Measurements from ENCODE around the gene DHRS3. TPM values are rescaled to one million over a fixed set of nuclear protein-coding genes. Genes with fewer than 3 reads are reported as not detected.
"Not testable (repeated sequence)": the region's sequence is repeated elsewhere in the genome, so short reads cannot be mapped to it uniquely, and the experiment has no call there.

The DHRS3 gene
- total RNA-seq, 1 experiment from 2014 or later = 54.5 TPM

- Mint-ChIP-seq H3K27ac (peak overlapping the region in 1 of 3 experiments; percentile 20; a peak in 1 of 7 replicates), H3K36me3 (ENCODE audit: insufficient read depth in 1 of 3, low read depth in 3 of 3) (peaks cover 0 to 15% (median 2%) of the 10 kb centered on the region in 3 experiments; a peak in 4 of 7 replicates), H3K27me3 (ENCODE audit: low read depth) (peaks cover 12% of the 10 kb centered on the region), H3K9me3 (peaks cover 11 to 12% of the 10 kb centered on the region in 2 experiments; a peak in 4 of 5 replicates), H3K4me1 (peaks cover 12 to 14% of the 10 kb centered on the region in 2 experiments), H3K4me3 (no peak overlapping the region)
- TF ChIP-seq CTCF (conservative IDR thresholded peaks at IDR 0.05) = peak; percentile 96
- no peak overlapping the region for H3T11ph ChIP-seq (ENCODE audit: low read length)
- no peak overlapping the region for H3K56ac ChIP-seq (ENCODE audit: insufficient read length, low read depth, low read length)
- no peak overlapping the region for H2BK120ac ChIP-seq (ENCODE audit: low read depth, low read length, poor library complexity, severe bottlenecking)
- H3K4me2 ChIP-seq (ENCODE audit: insufficient read depth, insufficient read length, low read length) = no peak overlapping the region
- no peaks in the 10 kb centered on the region for H3K23me2 ChIP-seq (ENCODE audit: insufficient read length, low read depth, low read length, poor library complexity, severe bottlenecking)
- H2BK5ac ChIP-seq (ENCODE audit: insufficient read length, low read length) = no peak overlapping the region
- no peak overlapping the region for H2BK12ac ChIP-seq (ENCODE audit: insufficient read length, low read depth, low read length)
- no peak overlapping the region for H2BK15ac ChIP-seq (ENCODE audit: low read depth, low read length)
- H3K4ac ChIP-seq (ENCODE audit: low read depth, low read length) = no peak overlapping the region
- no peaks in the 10 kb centered on the region for H3K79me2 ChIP-seq (ENCODE audit: insufficient read depth, low read length)
- peak; percentile 79 for DNase-seq
- H3K18ac ChIP-seq (ENCODE audit: insufficient read length, low read depth, low read length) = no peak overlapping the region
- H2AFZ ChIP-seq (ENCODE audit: low read length) = no peak overlapping the region
- H3K9me3 ChIP-seq (ENCODE audit: control insufficient read depth, low read depth, low read length) = no peaks in the 10 kb centered on the region
- no peaks in the 10 kb centered on the region for H4K20me1 ChIP-seq (ENCODE audit: control insufficient read depth, insufficient read depth, insufficient read length)
- H3K79me1 ChIP-seq (ENCODE audit: insufficient read depth, low read depth, low read length, poor library complexity, severe bottlenecking) = no peaks in the 10 kb centered on the region
- no peak overlapping the region for H3K9ac ChIP-seq (ENCODE audit: extremely low read depth, insufficient read length, low read length)
- H4K8ac ChIP-seq (replicated peaks; ENCODE audit: insufficient read length, low read depth, low read length) = no peak overlapping the region
- no peak overlapping the region for H2AK5ac ChIP-seq (ENCODE audit: insufficient read length, low read length)
- H4K91ac ChIP-seq (ENCODE audit: insufficient read length, low read depth, low read length) = no peak overlapping the region
- H3K27me3 ChIP-seq (ENCODE audit: insufficient read depth, low read length) = no peaks in the 10 kb centered on the region
- no peak overlapping the region for H3K14ac ChIP-seq (ENCODE audit: insufficient read depth, low read length)
- no CpG with 5 or more reads among the region's 23 CpGs for WGBS (ENCODE audit: extremely low coverage, insufficient read length, low lambda C conversion rate)
- no peak overlapping the region for H3K23ac ChIP-seq (ENCODE audit: insufficient read length, low read depth, low read length)
- no peak overlapping the region for H3K27ac ChIP-seq (ENCODE audit: insufficient read length, low read depth, low read length)
- H2BK20ac ChIP-seq (ENCODE audit: low read depth, low read length, poor library complexity, severe bottlenecking) = no peak overlapping the region
- no peaks in the 10 kb centered on the region for H3K4me1 ChIP-seq (ENCODE audit: insufficient read depth, low read length)
- no peak overlapping the region for H4K5ac ChIP-seq (ENCODE audit: insufficient read length, low read depth, low read length)
Measured at GRCh38 chr1:12658531-12659453, 40.8 kb upstream of the DHRS3 start.

- 100% methylated on average over 1 of the region's 9 CpGs for WGBS (ENCODE audit: extremely low coverage, insufficient read length, low lambda C conversion rate)
- DNase-seq = not testable (repeated sequence)
Measured at GRCh38 chr1:12657885-12658512, 40.0 kb upstream of the DHRS3 start.

More at GRCh38 chr1:12657885-12658512, 40.0 kb upstream of the DHRS3 start:
- H3K9ac ChIP-seq (ENCODE audit: extremely low read depth, insufficient read length, low read length); H2BK5ac ChIP-seq (ENCODE audit: insufficient read length, low read length); H3K79me1 ChIP-seq (ENCODE audit: insufficient read depth, low read depth, low read length, poor library complexity, severe bottlenecking); H3K4me2 ChIP-seq (ENCODE audit: insufficient read depth, insufficient read length, low read length); H3K9me3 ChIP-seq (ENCODE audit: control insufficient read depth, low read depth, low read length); H4K91ac ChIP-seq (ENCODE audit: insufficient read length, low read depth, low read length); H2AFZ ChIP-seq (ENCODE audit: low read length); H3K27ac Mint-ChIP-seq; H4K8ac ChIP-seq (replicated peaks; ENCODE audit: insufficient read length, low read depth, low read length); H3K18ac ChIP-seq (ENCODE audit: insufficient read length, low read depth, low read length); H4K20me1 ChIP-seq (ENCODE audit: control insufficient read depth, insufficient read depth, insufficient read length); H2AK5ac ChIP-seq (ENCODE audit: insufficient read length, low read length); H3K14ac ChIP-seq (ENCODE audit: insufficient read depth, low read length); H3K56ac ChIP-seq (ENCODE audit: insufficient read length, low read depth, low read length); H2BK15ac ChIP-seq (ENCODE audit: low read depth, low read length); H2BK20ac ChIP-seq (ENCODE audit: low read depth, low read length, poor library complexity, severe bottlenecking); H3T11ph ChIP-seq (ENCODE audit: low read length); H3K27me3 ChIP-seq (ENCODE audit: insufficient read depth, low read length); H3K27ac ChIP-seq (ENCODE audit: insufficient read length, low read depth, low read length); H3K4me3 Mint-ChIP-seq; H2BK12ac ChIP-seq (ENCODE audit: insufficient read length, low read depth, low read length); H4K5ac ChIP-seq (ENCODE audit: insufficient read length, low read depth, low read length); H3K4me1 ChIP-seq (ENCODE audit: insufficient read depth, low read length); H2BK120ac ChIP-seq (ENCODE audit: low read depth, low read length, poor library complexity, severe bottlenecking); H3K23ac ChIP-seq (ENCODE audit: insufficient read length, low read depth, low read length); H3K4ac ChIP-seq (ENCODE audit: low read depth, low read length); H3K79me2 ChIP-seq (ENCODE audit: insufficient read depth, low read length); H3K23me2 ChIP-seq (ENCODE audit: insufficient read length, low read depth, low read length, poor library complexity, severe bottlenecking): not testable (repeated sequence)
- Mint-ChIP-seq H3K36me3 (ENCODE audit: insufficient read depth in 1 of 3, low read depth in 3 of 3) (peaks cover 0 to 15% (median 2%) of the 10 kb centered on the region in 3 experiments; a peak in 4 of 7 replicates), H3K27me3 (ENCODE audit: low read depth) (peaks cover 14% of the 10 kb centered on the region), H3K4me1 (peaks cover 12 to 14% of the 10 kb centered on the region in 2 experiments), H3K9me3 (peaks cover 11 to 12% of the 10 kb centered on the region in 2 experiments; a peak in 4 of 5 replicates)

Measured in H9 (cell line).